Chondrocyte (in vitro differentiated cells): ENCODE data around the gene SF3A2. TPM values are rescaled to one million over a fixed set of nuclear protein-coding genes. Genes with fewer than 3 reads are reported as not detected.

Experiments used
- DNase-seq: peaks from one replicate; pipeline ENCODE4 v3.0.0; 2021; ENCODE audit warnings: mixed read lengths, low spot score
- H3K27ac Mint-ChIP-seq: one replicate; pipeline ENCODE4 v1.8.0; 2021; ENCODE audit warnings: mild to moderate bottlenecking, moderate library complexity, mixed read lengths; ENCODE audit not compliant: unreplicated experiment
- H3K27me3 Mint-ChIP-seq: 2 replicates; pipeline ENCODE4 v1.8.0; 2021; ENCODE audit warnings: low read depth, mixed read lengths
- H3K36me3 Mint-ChIP-seq: 2 replicates; pipeline ENCODE4 v1.8.0; 2021; ENCODE audit warnings: low read depth, mixed read lengths
- H3K4me1 Mint-ChIP-seq: 2 replicates; pipeline ENCODE4 v1.8.0; 2021; ENCODE audit warnings: low read depth, mild to moderate bottlenecking, mixed read lengths
- H3K4me3 Mint-ChIP-seq: one replicate; pipeline ENCODE4 v1.8.0; 2021; ENCODE audit warnings: mild to moderate bottlenecking, moderate library complexity, mixed read lengths; ENCODE audit not compliant: unreplicated experiment
- H3K9me3 Mint-ChIP-seq: 2 replicates; pipeline ENCODE4 v1.8.0; 2021; ENCODE audit warnings: low read depth, mixed read lengths
- total RNA-seq: library from RNA; stranded (reverse); gene quantifications from 3 replicates; pipeline ENCODE4 v1.2.1, GENCODE V29; 2021
- TF ChIP-seq, protein P1 (sequence below): fragments of 200-600 bp; sonication (generic); IDR thresholded peaks from 2 replicates; pipeline ENCODE4 v1.5.0; 2021; ENCODE audit warnings: antibody characterized with exemption, mild to moderate bottlenecking, moderate library complexity

Gene SF3A2
- total RNA-seq, 1 donor from 2014 or later: 71.2 TPM

- Mint-ChIP-seq H3K9me3 (no peaks in the 10 kb centered on the region), H3K36me3 (peaks cover 10% of the 10 kb centered on the region), H3K27ac (no peak overlapping the region), H3K27me3 (no peaks in the 10 kb centered on the region), H3K4me3 (peak overlapping the region; percentile 90), H3K4me1 (peaks cover 34% of the 10 kb centered on the region)
- TF ChIP-seq, protein P1, sequence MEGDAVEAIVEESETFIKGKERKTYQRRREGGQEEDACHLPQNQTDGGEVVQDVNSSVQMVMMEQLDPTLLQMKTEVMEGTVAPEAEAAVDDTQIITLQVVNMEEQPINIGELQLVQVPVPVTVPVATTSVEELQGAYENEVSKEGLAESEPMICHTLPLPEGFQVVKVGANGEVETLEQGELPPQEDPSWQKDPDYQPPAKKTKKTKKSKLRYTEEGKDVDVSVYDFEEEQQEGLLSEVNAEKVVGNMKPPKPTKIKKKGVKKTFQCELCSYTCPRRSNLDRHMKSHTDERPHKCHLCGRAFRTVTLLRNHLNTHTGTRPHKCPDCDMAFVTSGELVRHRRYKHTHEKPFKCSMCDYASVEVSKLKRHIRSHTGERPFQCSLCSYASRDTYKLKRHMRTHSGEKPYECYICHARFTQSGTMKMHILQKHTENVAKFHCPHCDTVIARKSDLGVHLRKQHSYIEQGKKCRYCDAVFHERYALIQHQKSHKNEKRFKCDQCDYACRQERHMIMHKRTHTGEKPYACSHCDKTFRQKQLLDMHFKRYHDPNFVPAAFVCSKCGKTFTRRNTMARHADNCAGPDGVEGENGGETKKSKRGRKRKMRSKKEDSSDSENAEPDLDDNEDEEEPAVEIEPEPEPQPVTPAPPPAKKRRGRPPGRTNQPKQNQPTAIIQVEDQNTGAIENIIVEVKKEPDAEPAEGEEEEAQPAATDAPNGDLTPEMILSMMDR: no peak
- DNase-seq: no peak
These were observed 32.2 kb downstream of the SF3A2 start for GRCh38 chr19:2268861-2269243.

- Mint-ChIP-seq H3K4me1 (peaks cover 40% of the 10 kb centered on the region), H3K27me3 (no peaks in the 10 kb centered on the region), H3K9me3 (no peaks in the 10 kb centered on the region), H3K4me3 (peak overlapping the region; percentile 90), H3K36me3 (peaks cover 11% of the 10 kb centered on the region), H3K27ac (peak overlapping the region; percentile 93)
- TF ChIP-seq, protein P1: peak; percentile 41
- DNase-seq: peak; percentile 98
These were observed 32.9 kb downstream of the SF3A2 start for GRCh38 chr19:2269244-2270156.

- DNase-seq: no peak
- no peaks in the 10 kb centered on the region for H3K27me3 Mint-ChIP-seq
- TF ChIP-seq, protein P1: no peak
- H3K36me3 Mint-ChIP-seq: peaks cover 11% of the 10 kb centered on the region
- H3K4me1 Mint-ChIP-seq: peaks cover 44% of the 10 kb centered on the region
- peak overlapping the region; percentile 90 for H3K4me3 Mint-ChIP-seq
- H3K9me3 Mint-ChIP-seq: no peaks in the 10 kb centered on the region
- H3K27ac Mint-ChIP-seq: peak overlapping the region; percentile 93
These were observed 33.5 kb downstream of the SF3A2 start for GRCh38 chr19:2270157-2270422.

DNA sequence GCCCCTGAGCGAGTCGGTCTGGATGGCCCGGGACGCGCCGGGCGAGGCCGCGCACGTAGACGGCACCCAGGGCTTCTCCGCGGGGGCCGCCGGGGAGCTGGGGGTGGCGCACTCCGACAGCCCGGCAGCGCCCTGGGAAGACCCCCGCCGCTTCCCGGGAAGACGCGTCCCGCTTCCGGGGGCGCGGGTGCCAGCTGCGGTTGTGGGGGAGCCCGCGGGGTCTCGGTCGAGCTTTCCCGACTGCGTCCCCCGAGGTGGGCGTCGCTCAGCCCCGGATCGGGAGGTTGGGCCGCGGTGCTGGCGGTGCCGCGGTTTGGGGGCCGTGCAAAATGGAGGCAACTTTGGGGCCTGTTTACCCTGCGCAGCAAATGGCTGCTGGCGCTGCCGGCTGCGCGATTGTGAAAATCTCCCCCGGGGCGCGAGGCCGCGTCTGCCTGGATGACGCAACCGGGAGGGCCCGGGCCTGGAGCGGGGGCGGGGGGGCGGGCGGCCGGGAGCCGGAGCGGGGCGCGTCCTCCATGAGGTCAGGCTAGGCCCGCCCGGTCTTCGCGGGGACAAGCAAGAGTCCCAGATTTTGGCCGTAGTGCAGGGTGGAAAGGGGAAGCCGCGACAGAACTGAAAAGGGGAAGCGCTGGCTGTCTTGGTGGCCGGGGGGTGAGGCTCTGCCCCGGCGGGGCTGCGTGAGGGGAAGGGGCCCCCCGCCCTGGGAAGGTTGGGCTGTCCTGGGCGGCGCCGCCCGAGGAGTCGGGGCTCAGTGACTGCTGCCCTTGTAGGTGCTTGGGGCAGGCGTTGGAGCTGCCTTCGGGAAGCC, 34.0 kb downstream of the SF3A2 start:
- TF ChIP-seq, protein P1: no peak
- peak overlapping the region; percentile 88 for H3K27ac Mint-ChIP-seq

DNA sequence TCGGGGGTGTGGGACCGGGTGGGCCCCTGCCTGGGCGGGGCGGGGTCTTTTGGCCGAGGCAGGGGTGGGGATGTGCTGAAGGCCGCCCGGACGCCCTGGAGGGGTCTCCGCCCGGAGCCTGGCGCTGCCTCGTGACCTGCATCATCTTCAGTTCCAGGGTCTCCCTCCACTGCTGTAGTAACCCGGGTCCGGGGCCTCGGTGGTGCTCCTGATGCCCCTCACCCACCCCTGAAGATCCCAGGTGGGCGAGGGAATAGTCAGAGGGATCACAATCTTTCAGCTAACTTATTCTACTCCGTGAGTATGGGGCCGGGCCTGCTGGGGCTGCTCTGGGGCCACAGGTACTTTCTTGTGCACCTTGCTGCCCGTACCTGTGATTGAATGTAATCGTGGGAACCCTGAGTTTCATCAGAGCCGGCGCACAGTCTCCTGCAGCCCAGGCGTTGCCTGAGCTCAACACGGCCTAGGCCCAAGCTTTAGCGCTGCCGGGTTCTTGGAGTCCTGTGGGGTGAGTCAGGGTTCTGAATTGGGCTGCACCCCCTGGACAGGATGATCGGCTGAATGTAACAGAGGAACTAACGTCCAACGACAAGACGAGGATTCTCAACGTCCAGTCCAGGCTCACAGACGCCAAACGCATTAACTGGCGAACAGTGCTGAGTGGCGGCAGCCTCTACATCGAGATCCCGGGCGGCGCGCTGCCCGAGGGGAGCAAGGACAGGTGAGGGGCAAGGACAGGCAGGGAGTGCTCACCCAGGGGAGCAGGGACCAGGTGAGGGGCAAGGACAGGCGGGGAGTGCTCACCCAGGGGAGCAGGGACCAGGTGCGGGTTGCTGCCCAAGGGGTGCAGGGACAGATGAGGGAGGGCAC, 34.8 kb downstream of the SF3A2 start:
- peak overlapping the region; percentile 90 for H3K4me3 Mint-ChIP-seq
- peaks cover 43% of the 10 kb centered on the region for H3K4me1 Mint-ChIP-seq
- H3K27me3 Mint-ChIP-seq: no peaks in the 10 kb centered on the region
- no peak for DNase-seq
- TF ChIP-seq, protein P1: no peak
- peak overlapping the region; percentile 96 for H3K27ac Mint-ChIP-seq
- peaks cover 11% of the 10 kb centered on the region for H3K36me3 Mint-ChIP-seq
- H3K9me3 Mint-ChIP-seq: no peaks in the 10 kb centered on the region

More for the DNA sequence above, 34.0 kb downstream of the SF3A2 start:
- DNase-seq: no peak
- Mint-ChIP-seq H3K4me3 (peak overlapping the region; percentile 90), H3K4me1 (peaks cover 45% of the 10 kb centered on the region), H3K9me3 (no peaks in the 10 kb centered on the region), H3K27me3 (no peaks in the 10 kb centered on the region), H3K36me3 (peaks cover 11% of the 10 kb centered on the region)
